ENCODE results near the gene SPSB4.

The SPSB4 gene

GRCh38 chr3:141122455-141123030 lies 71.4 kb downstream of the SPSB4 start:
- no peak for DNase-seq

DNA sequence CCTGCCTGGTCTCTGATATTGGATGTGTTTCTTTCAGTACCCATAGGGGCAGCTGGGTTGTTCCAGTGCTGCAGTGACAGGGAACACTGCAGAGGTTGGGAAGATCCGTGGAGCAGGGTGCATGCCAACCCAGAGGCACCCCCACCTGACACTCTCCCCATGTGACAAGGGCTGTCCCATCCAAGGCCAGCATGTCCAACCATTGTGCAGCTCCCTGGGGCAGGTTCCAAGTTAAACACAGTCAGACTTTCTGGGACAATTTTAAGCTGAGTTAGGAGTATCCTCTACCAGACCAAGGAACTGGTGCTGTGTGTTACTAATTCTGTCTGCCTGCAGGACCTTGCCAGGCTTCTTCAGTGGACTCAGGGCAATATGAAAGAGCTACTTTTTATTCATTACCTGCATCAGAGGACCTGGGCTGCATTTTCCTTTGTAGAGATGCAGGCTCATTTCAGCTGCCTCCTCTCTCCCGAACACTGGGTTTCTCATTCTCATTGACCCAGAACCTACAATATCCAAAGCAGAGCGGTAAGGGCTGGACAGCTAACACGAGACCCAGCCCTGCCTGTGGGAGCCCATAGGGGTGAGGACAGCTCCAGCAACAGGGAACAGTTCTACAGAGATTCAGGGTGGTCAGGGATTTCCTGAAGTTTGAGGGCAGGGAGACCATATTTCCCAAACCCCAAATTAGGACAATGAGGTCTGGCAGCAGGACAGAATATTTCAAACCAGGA lies 72.7 kb downstream of the SPSB4 start:
- no peak for DNase-seq

DNA sequence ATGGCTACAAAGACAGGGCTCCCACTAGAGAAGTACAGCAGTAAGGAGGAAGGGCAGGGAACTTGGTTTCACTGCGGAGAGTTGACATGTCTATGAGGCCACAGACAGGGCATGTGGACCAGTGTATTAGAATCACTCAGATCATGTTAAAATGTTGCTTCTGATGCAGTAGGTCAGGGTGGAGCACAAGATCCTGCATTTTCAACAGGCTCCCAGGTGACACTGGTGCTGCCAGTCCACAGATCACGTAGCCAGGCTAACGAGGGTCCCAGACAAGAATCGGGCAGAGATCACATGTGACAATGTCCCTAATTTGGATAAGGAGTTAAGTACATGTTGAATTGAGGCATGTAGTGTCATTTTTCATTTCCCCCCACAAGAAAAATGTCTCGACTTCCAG lies 73.6 kb downstream of the SPSB4 start:
- DNase-seq = no peak

- no peak for DNase-seq
Observed at GRCh38 chr3:141125351-141125750, 74.2 kb downstream of the SPSB4 start.

DNA sequence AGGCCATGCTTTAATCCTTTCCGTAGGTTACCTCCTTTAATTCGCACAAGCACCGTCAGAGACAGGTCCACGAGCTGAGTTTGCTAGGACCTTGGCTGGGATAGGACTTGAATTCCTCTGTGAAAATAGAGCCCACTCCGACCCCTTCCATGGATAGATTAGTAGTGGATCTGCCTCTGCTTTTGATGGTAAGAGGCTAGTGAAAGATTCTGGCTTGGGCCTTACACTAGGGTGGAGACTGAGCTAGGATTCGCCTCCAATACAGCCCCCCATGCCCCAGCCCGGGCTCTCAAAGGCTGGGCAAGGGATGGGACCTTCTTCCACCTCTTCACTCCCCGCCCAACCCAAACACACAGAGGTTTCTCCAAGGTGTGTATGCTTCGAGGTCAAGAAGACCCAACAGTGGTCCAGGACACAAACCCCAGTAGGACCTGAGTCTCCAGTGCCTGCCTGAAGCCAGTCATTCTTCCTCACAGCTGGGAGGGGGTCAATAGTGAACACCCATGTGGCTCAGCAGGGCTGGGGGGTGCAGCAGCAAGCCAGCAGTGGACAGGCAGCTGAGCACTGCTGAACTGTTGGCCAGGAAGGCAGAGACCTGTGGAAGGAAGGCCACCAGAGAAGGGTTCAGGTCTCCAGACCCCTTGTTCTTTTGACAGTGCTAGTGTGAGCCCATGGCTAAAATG lies 75.7 kb downstream of the SPSB4 start:
- DNase-seq = no peak

GRCh38 chr3:141127344-141128125 lies 76.4 kb downstream of the SPSB4 start:
- no peak for DNase-seq

- DNase-seq = no peak
Observed at GRCh38 chr3:141128126-141128777, 77.1 kb downstream of the SPSB4 start.

DNA sequence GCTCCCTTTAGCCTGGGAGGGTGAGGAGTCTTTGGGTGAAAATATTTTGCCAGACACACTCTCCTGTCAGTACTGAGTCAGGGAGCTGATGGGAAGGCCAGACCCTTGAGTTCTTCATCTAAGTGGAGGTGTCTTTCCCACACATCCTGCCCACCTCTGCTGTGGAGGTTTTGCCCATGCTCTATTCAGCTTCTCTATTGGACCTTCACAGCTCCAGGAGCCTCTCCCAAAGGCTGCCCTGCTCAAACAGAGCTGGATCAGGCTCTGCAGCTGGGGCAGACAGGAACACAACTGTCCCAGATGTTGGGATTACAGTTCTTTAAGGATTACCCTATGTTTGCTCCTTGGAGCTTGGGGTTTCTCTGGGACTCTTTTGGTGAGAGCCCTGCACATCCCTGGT lies 77.9 kb downstream of the SPSB4 start:
- DNase-seq = no peak

- DNase-seq = no peak
Observed at GRCh38 chr3:141129541-141130011, 78.4 kb downstream of the SPSB4 start.

- DNase-seq = no peak
Observed at GRCh38 chr3:141143517-141143916, 92.4 kb downstream of the SPSB4 start.

GRCh38 chr3:141146979-141147470 lies 95.9 kb downstream of the SPSB4 start:
- DNase-seq = no peak

DNA sequence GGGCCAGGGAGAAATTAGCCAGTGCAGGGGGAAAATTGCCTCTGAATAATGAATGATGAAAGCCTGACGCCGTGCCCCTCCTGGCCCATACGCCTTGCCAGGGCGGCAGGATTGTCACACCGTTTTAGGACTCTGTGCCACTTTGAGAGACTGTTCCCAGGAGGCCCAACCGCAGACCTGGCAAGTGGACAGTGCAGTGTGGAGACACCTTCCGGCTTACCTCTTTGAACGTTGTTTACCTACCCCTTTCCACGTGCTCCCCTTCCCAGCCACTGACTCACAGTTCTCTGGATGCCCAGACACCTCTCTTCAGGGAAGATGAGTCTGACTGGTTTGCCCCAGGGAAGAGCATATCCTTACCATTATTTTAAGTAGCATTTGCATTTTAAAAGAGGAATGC lies 96.5 kb downstream of the SPSB4 start:
- no peak for DNase-seq

- DNase-seq = no peak
Observed at GRCh38 chr3:141148169-141148568, 97.0 kb downstream of the SPSB4 start.

- DNase-seq = no peak
Observed at GRCh38 chr3:141148770-141149169, 97.6 kb downstream of the SPSB4 start.

DNA sequence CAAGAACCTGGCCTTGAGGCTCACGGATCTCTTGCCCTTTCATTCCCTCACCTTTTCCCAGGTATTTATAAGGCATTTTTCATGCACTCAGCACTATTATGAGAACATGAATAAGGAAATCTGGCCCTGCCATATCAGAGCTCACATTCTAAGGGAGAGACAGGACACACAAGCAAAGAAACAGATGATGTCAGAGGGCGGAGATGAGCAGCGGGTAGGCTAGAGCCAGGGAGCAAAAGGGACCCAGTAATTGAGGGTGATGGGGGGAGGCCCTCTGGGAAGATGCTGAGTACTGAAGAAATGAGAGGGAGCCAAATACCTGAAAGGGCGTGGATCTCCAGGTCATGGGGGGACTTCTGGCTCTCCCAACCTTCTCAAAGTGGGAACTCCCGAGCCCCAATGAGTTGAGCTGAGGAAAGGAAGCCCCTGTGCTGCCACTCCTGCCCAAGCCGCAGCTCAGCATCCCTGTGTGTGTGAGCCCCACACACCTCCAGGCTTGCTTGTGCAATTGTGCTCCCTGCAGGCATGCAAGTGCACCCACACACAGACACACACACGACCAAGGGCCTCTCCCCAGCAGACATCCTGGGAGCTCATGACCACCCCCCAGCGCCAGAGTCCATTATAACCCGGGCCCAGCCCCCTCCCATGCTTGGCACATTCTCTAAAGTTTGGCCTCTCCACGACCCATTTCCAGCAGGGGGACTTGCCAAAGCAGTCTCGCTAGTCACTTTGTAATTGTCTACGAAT lies 99.1 kb downstream of the SPSB4 start:
- no peak for DNase-seq

DNA sequence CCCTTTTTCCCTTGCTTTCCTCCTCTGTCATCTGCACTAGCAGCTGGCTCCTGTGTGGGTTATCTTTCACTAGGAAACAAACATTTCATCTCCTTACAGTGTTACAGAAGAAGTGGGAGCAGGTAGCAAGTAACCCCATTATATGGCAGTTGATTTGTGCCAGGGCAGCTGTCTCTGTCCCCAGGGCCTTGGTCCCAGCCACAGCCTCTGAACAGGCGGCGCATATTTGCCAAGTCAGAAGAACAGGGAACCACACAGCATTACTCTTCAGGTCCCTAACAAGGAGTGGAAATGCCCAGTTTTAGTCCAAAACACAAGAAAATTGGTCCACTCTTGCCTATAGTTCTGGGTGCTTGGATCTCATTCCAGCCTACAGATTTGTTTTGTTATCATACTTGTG lies 99.8 kb downstream of the SPSB4 start:
- no peak for DNase-seq

- DNase-seq = no peak
Observed at GRCh38 chr3:141151439-141151838, 100.3 kb downstream of the SPSB4 start.

DNA sequence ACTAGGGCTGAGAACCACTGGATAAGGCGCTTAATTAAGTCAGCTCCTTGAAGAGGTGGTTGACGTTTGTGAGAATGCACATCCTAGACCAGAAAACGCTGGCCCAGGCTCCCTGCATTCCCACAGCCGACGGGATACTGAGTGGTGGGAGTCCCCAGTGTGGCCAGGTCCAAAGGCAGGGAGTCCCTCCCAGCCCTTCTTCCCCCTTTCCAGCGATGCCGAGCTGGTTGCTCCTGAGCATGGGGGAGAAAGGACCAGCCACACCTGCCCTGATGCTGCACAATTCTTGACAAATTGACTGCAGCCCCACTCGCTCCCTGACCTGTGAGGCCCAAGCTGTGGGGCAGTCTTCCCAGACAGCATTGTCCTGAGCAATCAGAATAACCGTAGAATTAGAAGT lies 101.0 kb downstream of the SPSB4 start:
- no peak for DNase-seq

DNA sequence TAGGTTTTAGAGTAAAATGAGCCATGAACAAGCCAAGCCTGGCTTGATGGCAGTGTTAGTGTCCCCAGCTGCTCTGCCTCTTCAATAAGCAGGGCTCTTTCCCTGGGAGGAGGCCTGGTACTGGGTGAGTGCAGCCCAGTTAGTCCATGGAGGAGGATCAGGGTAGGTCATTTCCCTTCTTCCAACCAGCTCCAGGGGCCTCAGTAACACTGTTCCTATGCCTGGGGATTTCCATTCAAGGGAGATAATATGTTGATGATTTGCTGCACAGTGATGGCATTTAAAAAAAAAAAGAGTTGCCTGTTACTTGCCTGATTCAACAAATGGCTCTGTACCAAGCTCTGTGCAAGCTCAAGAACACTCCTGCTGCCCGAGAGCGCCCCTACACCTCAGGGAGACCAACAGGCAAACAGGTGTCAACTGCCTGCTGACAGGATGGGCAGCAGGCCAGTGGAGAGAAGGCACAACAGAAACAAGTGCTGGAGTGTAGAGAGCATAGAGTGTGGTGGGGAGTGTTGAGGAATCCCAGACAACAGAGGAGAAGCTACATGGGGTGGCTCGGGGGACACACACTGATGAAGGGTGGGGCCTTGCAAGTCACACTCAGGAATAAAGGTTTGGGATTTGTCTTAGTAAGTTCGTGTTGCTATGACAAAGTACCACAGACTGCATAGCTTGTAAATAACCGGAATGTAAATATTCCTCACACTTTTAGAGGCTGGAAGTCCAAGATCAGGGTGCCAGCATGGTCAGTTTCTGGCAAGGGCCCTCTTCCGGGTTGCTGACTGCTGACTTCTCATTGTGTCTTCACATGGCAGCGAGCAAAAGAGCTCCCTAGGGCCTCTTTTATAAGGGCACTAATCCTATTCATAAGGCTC lies 101.9 kb downstream of the SPSB4 start:
- no peak for DNase-seq

- DNase-seq = no peak
Observed at GRCh38 chr3:141153679-141153966, 102.5 kb downstream of the SPSB4 start.

DNA sequence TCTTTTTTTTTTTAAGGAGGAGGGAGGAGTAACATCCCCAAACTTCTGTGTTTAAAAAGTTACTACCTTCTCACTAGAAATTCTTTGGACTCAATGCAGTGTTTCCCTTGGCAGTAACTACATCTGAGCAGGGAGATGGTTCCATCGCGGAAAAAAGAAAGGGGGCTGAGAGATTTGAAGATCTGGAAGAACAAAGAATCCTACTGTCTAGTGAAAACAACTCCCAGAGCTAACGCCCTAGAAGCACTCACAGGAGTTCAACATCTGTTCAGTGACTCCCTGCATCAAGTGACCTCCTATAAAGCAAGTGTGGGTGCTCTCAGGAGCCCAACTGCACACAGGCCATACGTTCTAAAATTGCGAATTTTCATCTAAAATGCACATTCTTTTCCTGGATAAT lies 113.7 kb downstream of the SPSB4 start:
- no peak for DNase-seq

Measured in CD4-positive, alpha-beta T cell treated with Interleukin-10 for 1 hour (primary cell).